T47D (cell line): ENCODE results near the gene ZNF518B.

Experiments
- DNase-seq, 2 experiments: peaks; one replicate each; pipeline versions ENCODE4 v3.0.0 to v3.0.0-alpha.2; 2011 to 2012; ENCODE audit warnings: low read depth in 1 of 2, low spot score in 1 of 2
- JUND ChIP-seq: IDR thresholded peaks from 2 replicates; pipeline ENCODE4 v1.6.1; 2012; ENCODE audit warnings: low read depth
- in situ Hi-C: cut with HindIII; loops from 2 replicates; pipeline ENCODE4 v1.10.0; 2016; ENCODE audit warnings: low sequenced_read_pairs, low pct_unique_long_range_greater_than_20kb

ZNF518B gene

GRCh38 chr4:10457255-10457801, at the start of gene ZNF518B:
ZNF518B (minus strand) TSS chr4:10457426; CDS start chr4:10446328, 11,098 bp downstream.
- peak; percentile 61 to 77 for DNase-seq
- no peak for TF ChIP-seq JUND
- in situ Hi-C loops: no loop called here

GRCh38 chr4:10506077-10506476, 48.9 kb upstream of the ZNF518B start:
- DNase-seq: no peak
- in situ Hi-C loops: no loop called here
- TF ChIP-seq JUND: no peak

GRCh38 chr4:10504570-10505179, 47.4 kb upstream of the ZNF518B start:
- TF ChIP-seq JUND: no peak
- in situ Hi-C loops: no loop called here
- DNase-seq: no peak

- TF ChIP-seq JUND: no peak
- in situ Hi-C loops: no loop called here
- DNase-seq: no peak
Observed at GRCh38 chr4:10502717-10503116, 45.5 kb upstream of the ZNF518B start.

- DNase-seq: no peak
- TF ChIP-seq JUND: no peak
- in situ Hi-C loops: no loop called here
Observed at GRCh38 chr4:10500776-10501175, 43.5 kb upstream of the ZNF518B start.

- no peak for DNase-seq
- in situ Hi-C loops: no loop called here
- no peak for TF ChIP-seq JUND
Observed at GRCh38 chr4:10496200-10496599, 39.0 kb upstream of the ZNF518B start.

- no peak for DNase-seq
- in situ Hi-C loops: no loop called here
- no peak for TF ChIP-seq JUND
Observed at GRCh38 chr4:10495651-10496050, 38.4 kb upstream of the ZNF518B start.

GRCh38 chr4:10492464-10492863, 35.2 kb upstream of the ZNF518B start:
- no peak for TF ChIP-seq JUND
- in situ Hi-C loops: no loop called here
- peak in 1 of 2 experiments; percentile 20 for DNase-seq

- TF ChIP-seq JUND: no peak
Observed at GRCh38 chr4:10491401-10491800, 34.2 kb upstream of the ZNF518B start.

GRCh38 chr4:10490996-10491395, 33.8 kb upstream of the ZNF518B start:
- in situ Hi-C loops: no loop called here
- DNase-seq: no peak
- no peak for TF ChIP-seq JUND

More at GRCh38 chr4:10491401-10491800, 34.2 kb upstream of the ZNF518B start:
- in situ Hi-C loops: no loop called here
- no peak for DNase-seq

- no peak for DNase-seq
- TF ChIP-seq JUND: no peak
- in situ Hi-C loops: no loop called here
Observed at GRCh38 chr4:10482913-10483312, 25.7 kb upstream of the ZNF518B start.

GRCh38 chr4:10480616-10481015, 23.4 kb upstream of the ZNF518B start:
- in situ Hi-C loops: no loop called here
- TF ChIP-seq JUND: no peak
- no peak for DNase-seq

- TF ChIP-seq JUND: no peak
- in situ Hi-C loops: no loop called here
- DNase-seq: no peak
Observed at GRCh38 chr4:10478621-10479020, 21.4 kb upstream of the ZNF518B start.

GRCh38 chr4:10470505-10470904, 13.3 kb upstream of the ZNF518B start:
- DNase-seq: no peak
- no peak for TF ChIP-seq JUND
- in situ Hi-C loops: no loop called here
